Measurements from ENCODE around the gene ABHD2.
"Not testable (repeated sequence)": the region's sequence is repeated elsewhere in the genome, so short reads cannot be mapped to it uniquely, and the experiment has no call there.

Gene ABHD2

GRCh38 chr15:89136818-89137772 is 48.8 kb downstream of the ABHD2 start:
- no peak overlapping the region for H3K4me3 ChIP-seq (ENCODE audit: low read depth, low read length)
- no peak for DNase-seq (ENCODE audit: low read depth)
- TF ChIP-seq CTCF (IDR thresholded peaks at IDR 0.05; ENCODE audit: low read depth, low read length) = no peak

- TF ChIP-seq CTCF (IDR thresholded peaks at IDR 0.05; ENCODE audit: low read depth, low read length) (no peak), MYC (IDR thresholded peaks at IDR 0.05; ENCODE audit: low read depth, low read length) (no peak), POLR2A (IDR thresholded peaks at IDR 0.05; ENCODE audit: extremely low read depth, insufficient read length) (no peak), MAX (IDR thresholded peaks at IDR 0.05; ENCODE audit: low read depth, low read length) (no peak)
- no peak overlapping the region for H3K4me3 ChIP-seq (ENCODE audit: low read depth, low read length)
- no peak for DNase-seq (ENCODE audit: low read depth)
These were observed 49.7 kb downstream of the ABHD2 start for GRCh38 chr15:89137926-89138325.

GRCh38 chr15:89138999-89139612 is 50.9 kb downstream of the ABHD2 start:
- TF ChIP-seq MYC (IDR thresholded peaks at IDR 0.05; ENCODE audit: low read depth, low read length) = no peak
- no peak for TF ChIP-seq MAX (IDR thresholded peaks at IDR 0.05; ENCODE audit: low read depth, low read length)
- no peak for TF ChIP-seq POLR2A (IDR thresholded peaks at IDR 0.05; ENCODE audit: extremely low read depth, insufficient read length)
- no peak for TF ChIP-seq CTCF (IDR thresholded peaks at IDR 0.05; ENCODE audit: low read depth, low read length)
- H3K4me3 ChIP-seq (ENCODE audit: low read depth, low read length) = no peak overlapping the region
- no peak for DNase-seq (ENCODE audit: low read depth)

- no peak overlapping the region for H3K4me3 ChIP-seq (ENCODE audit: low read depth, low read length)
- peak; percentile 37 for DNase-seq (ENCODE audit: low read depth)
- TF ChIP-seq CTCF (IDR thresholded peaks at IDR 0.05; ENCODE audit: low read depth, low read length) = peak; percentile 10
- no peak for TF ChIP-seq MYC (IDR thresholded peaks at IDR 0.05; ENCODE audit: low read depth, low read length)
- no peak for TF ChIP-seq POLR2A (IDR thresholded peaks at IDR 0.05; ENCODE audit: extremely low read depth, insufficient read length)
These were observed 51.6 kb downstream of the ABHD2 start for GRCh38 chr15:89139613-89140499.

- peak; percentile 50 for DNase-seq (ENCODE audit: low read depth)
- no peak overlapping the region for H3K4me3 ChIP-seq (ENCODE audit: low read depth, low read length)
- TF ChIP-seq POLR2A (IDR thresholded peaks at IDR 0.05; ENCODE audit: extremely low read depth, insufficient read length) = no peak
- no peak for TF ChIP-seq MAX (IDR thresholded peaks at IDR 0.05; ENCODE audit: low read depth, low read length)
- TF ChIP-seq CTCF (IDR thresholded peaks at IDR 0.05; ENCODE audit: low read depth, low read length) = no peak
- TF ChIP-seq MYC (IDR thresholded peaks at IDR 0.05; ENCODE audit: low read depth, low read length) = no peak
These were observed 52.3 kb downstream of the ABHD2 start for GRCh38 chr15:89140595-89140994.

GRCh38 chr15:89141159-89141558 is 52.9 kb downstream of the ABHD2 start:
- not testable (repeated sequence) for DNase-seq (ENCODE audit: low read depth)

More at GRCh38 chr15:89141159-89141558, 52.9 kb downstream of the ABHD2 start:
- H3K4me3 ChIP-seq (ENCODE audit: low read depth, low read length) = not testable (repeated sequence)
